GM12878 (cell line): Measurements from ENCODE around the gene COL4A2. TPM values are rescaled to one million over a fixed set of nuclear protein-coding genes. Genes with fewer than 3 reads are reported as not detected.

Experiments
- ATAC-seq: fragments of 200-7000 bp; cut with Tn5 transposase; 3 replicates; pipeline ENCODE4 v1.9.1; 2020; ENCODE audit warnings: mild to moderate bottlenecking, moderate library complexity
- BruUV-seq: library from RNA; stranded (reverse); fragments of 400-500 nt; replicated peaks from 2 replicates; lab custom pipeline; 2021; lab: Mats Ljungman, UMichigan
- CTCF ChIA-PET: fragments of 300-600 bp; sonication (Branson Sonifier 250); formaldehyde crosslinking; extraction: SDS; loops from one replicate; lab custom pipeline; 2021; ENCODE audit warnings: inconsistent platforms; lab: Yijun Ruan, JAX
- POLR2A ChIA-PET: fragments of 350-600 bp; formaldehyde crosslinking; extraction: SDS; loops from one replicate; lab custom pipeline; 2021; ENCODE audit warnings: inconsistent platforms; lab: Charles Lee
- RAD21 ChIA-PET: fragments of 300-600 bp; sonication (Branson Sonifier 250); formaldehyde crosslinking; loops from one replicate; lab custom pipeline; 2023; ENCODE audit warnings: antibody characterized with exemption; ENCODE audit not compliant: unreplicated experiment; lab: Charles Lee
- SMC1A ChIA-PET: fragments of 300-600 bp; sonication (Branson Sonifier 250); formaldehyde crosslinking; loops from one replicate; lab custom pipeline; 2023; ENCODE audit not compliant: unreplicated experiment, uncharacterized antibody; lab: Charles Lee
- DNase-seq: peaks from one replicate; pipeline ENCODE4 v3.0.0-alpha.2; 2011; ENCODE audit warnings: low read depth, low spot score
- FAIRE-seq: peaks from 3 replicates; lab custom pipeline; 2011; peaks lifted over from hg19 to GRCh38; lab: Jason Lieb, UNC
- H2AFZ ChIP-seq: 2 replicates; pipeline ENCODE4 v1.6.0; 2011; ENCODE audit warnings: low read depth, low read length, control low read depth; ENCODE audit not compliant: control insufficient read depth
- H3K27ac ChIP-seq: 2 replicates; pipeline ENCODE4 v1.5.1; 2011; ENCODE audit warnings: control low read depth; ENCODE audit not compliant: control insufficient read depth, insufficient read depth
- H3K27me3 ChIP-seq, 2 experiments: replicated peaks in 1 of 2; 2 replicates each; pipeline versions ENCODE4 v1.6.0 to v1.6.1; 2011; ENCODE audit warnings: low read length in 1 of 2; ENCODE audit not compliant: control insufficient read depth in 2 of 2, insufficient read depth in 2 of 2
- H3K36me3 ChIP-seq, 2 experiments: 2 replicates each; pipeline ENCODE4 v1.5.1; 2011; ENCODE audit warnings: low read length in 1 of 2; ENCODE audit not compliant: control insufficient read depth in 2 of 2, insufficient read depth in 2 of 2
- H3K4me1 ChIP-seq: 2 replicates; pipeline ENCODE4 v1.6.1; 2011; ENCODE audit warnings: mild to moderate bottlenecking, low read length, moderate library complexity, mixed read lengths; ENCODE audit not compliant: control insufficient read depth, insufficient read depth
- H3K4me2 ChIP-seq: 2 replicates; pipeline ENCODE4 v1.6.0; 2011; ENCODE audit warnings: control low read depth; ENCODE audit not compliant: control insufficient read depth, insufficient read depth
- H3K4me3 ChIP-seq: fragments of 200-600 bp; sonication (generic); 2 replicates; pipeline ENCODE4 v1.5.1; 2016
- H3K79me2 ChIP-seq: 2 replicates; pipeline ENCODE4 v1.6.0; 2011; ENCODE audit warnings: low read length; ENCODE audit not compliant: control insufficient read depth, insufficient read depth
- H3K9ac ChIP-seq: 2 replicates; pipeline ENCODE4 v1.8.0; 2011; ENCODE audit warnings: low read length, control low read depth, mixed read lengths; ENCODE audit not compliant: control insufficient read depth, insufficient read depth
- H3K9me3 ChIP-seq: replicated peaks from 3 replicates; pipeline ENCODE4 v1.5.1; 2011; ENCODE audit warnings: mild to moderate bottlenecking, low read length; ENCODE audit not compliant: control insufficient read depth, insufficient read depth
- H4K20me1 ChIP-seq: 2 replicates; pipeline ENCODE4 v1.6.0; 2011; ENCODE audit not compliant: control insufficient read depth, insufficient read depth
- MLLT1 ChIP-seq: fragments of 450-650 bp; IDR thresholded peaks from 2 replicates; pipeline ENCODE4 v1.6.1; 2016; ENCODE audit warnings: mild to moderate bottlenecking
- RUNX3 ChIP-seq: IDR thresholded peaks from 2 replicates; pipeline ENCODE4 v1.6.1; 2012; ENCODE audit warnings: low read length, inconsistent platforms
- ZBED1 ChIP-seq: IDR thresholded peaks from 2 replicates; pipeline ENCODE4 v1.6.1; 2016; ENCODE audit warnings: borderline replicate concordance
- WGBS: methylation state at CpG from one replicate; pipeline ENCODE4 v1.1.6; 2016; ENCODE audit warnings: low lambda C conversion rate; ENCODE audit not compliant: insufficient replicate concordance, insufficient coverage; ENCODE audit errors: missing lambda C conversion rate; 5-methylcytosine and 5-hydroxymethylcytosine counted together
- in situ Hi-C: fragments of 300-500 bp; cut with MboI; formaldehyde crosslinking; loops from 9 replicates; pipeline ENCODE4 v1.14.3; 2018; ENCODE audit warnings: mixed read lengths
- intact Hi-C: fragments of 100-400 bp; cut with micrococcal nuclease; formaldehyde crosslinking; loops from one replicate; pipeline ENCODE4 v1.14.2; 2022; ENCODE audit not compliant: unreplicated experiment
- polyA plus RNA-seq, 11 experiments: library from polyadenylated mRNA; depleted of rRNA in 4 of 11; unstranded in 6 of 11; stranded (reverse) in 5 of 11; fragments of >200 nt; fragmentation: Nextera tagmentation in 4 of 11; fragmentation: Illumina TruSeq in 1 of 11; extraction: Ambion mirVana in 4 of 11; extraction: Trizol in 1 of 11; gene quantifications; 1 replicate in 1 of 11; 2 replicates in 10 of 11; pipeline versions ENCODE4 v1.2.1 to v1.2.3, GENCODE V29; 2011 to 2016; ENCODE audit warnings: inconsistent platforms in 2 of 11, missing spikeins in 2 of 11, low read depth in 1 of 11
- total RNA-seq, 4 experiments: library from RNA; depleted of rRNA in 3 of 4; stranded (reverse); fragments of >200 nt in 3 of 4; fragmentation: Illumina TruSeq in 1 of 4; extraction: Trizol in 1 of 4; gene quantifications; 2 replicates each; pipeline versions ENCODE4 v1.2.1 to v1.2.3, GENCODE V29; 2013 to 2021

The COL4A2 gene
- total and polyA plus RNA-seq, 10 of the 15 experiments (the other 5 are each of a cell fraction or from before 2014, with no cell fraction given): 0.16 to 1.6 (median 0.62) TPM; not detected in 3

DNA sequence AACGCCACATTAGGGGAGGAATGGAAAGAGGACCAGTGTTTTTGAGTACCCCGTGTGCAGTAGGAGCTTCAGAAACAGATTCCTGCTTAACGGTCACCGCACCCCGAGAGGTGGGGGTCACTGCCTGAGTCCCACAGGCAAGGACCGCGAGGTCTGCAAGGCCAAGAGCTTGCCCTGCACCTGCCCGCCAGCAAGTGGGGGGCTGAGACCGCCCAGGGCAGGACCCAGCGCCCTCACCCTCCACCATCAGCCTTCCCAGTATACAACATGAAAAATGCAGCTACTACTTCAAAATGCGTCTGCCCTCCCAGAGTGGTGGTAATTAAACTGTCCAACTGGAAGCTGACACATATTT is 45.0 kb upstream of the COL4A2 start (continued):
- TF ChIP-seq MLLT1 (no peak), ZBED1 (no peak)

GRCh38 chr13:110262508-110263291 is 44.4 kb upstream of the COL4A2 start:
- POLR2A ChIA-PET: no interaction called here
- Histone ChIP-seq H4K20me1 (no peaks in the 10 kb centered on the region), H3K9ac (no peak overlapping the region), H3K4me2 (no peak overlapping the region), H3K9me3 (no peaks in the 10 kb centered on the region), H3K79me2 (no peaks in the 10 kb centered on the region), H3K27ac (no peak overlapping the region), H3K27me3 (no peaks in the 10 kb centered on the region; a peak in 1 of 4 replicates), H3K36me3 (no peaks in the 10 kb centered on the region), H3K4me3 (no peak overlapping the region), H3K4me1 (no peaks in the 10 kb centered on the region), H2AFZ (no peak overlapping the region)
- DNase-seq: no peak
- ATAC-seq: no peak
- intact Hi-C loops (no loop called here), in situ Hi-C loops (no loop called here)
- RAD21 ChIA-PET: interaction anchor here (1.1 kb wide), 1 partner anchor 29 kb away, joined by 3 read pairs; no protein-coding TSS in a partner anchor
- CTCF ChIA-PET: interaction anchor here (0.7 kb wide), 1 partner anchor 12 kb away, joined by 3 read pairs; no protein-coding TSS in a partner anchor
- 38% methylated on average over 11 of the region's 11 CpGs for WGBS
- SMC1A ChIA-PET: no interaction called here
- no peak for FAIRE-seq
- no TSS peak for BruUV-seq
- no peak for TF ChIP-seq RUNX3
